Measurements from ENCODE around the gene ARHGAP5. TPM values are rescaled to one million over a fixed set of nuclear protein-coding genes. Genes with fewer than 3 reads are reported as not detected.

Gene ARHGAP5
- total and polyA plus RNA-seq, 9 of the 15 experiments (the other 6 are each of a cell fraction or from before 2014, with no cell fraction given), result 3.1 to 21.8 (median 12.1) TPM

DNA sequence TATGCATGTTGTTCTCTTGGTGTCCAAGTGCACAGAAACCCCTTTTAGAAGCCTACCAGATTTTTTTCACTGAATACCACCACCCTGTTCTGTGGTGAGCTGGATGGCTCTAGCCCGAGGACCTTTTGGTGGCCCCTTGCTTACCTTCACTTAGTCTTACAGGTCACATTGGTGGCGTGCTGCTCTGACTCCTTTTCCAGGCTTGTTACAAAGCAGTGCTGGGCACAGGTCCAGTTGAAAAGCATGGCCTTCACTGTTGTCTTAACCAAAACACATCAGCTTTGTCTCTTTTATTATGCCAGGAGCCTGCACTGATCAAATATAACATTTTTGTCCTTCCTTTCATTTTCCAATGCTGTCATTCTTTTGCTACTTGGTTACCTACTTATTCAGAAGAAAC lies 43.6 kb upstream of the ARHGAP5 start (continued):
- TF ChIP-seq PATZ1 (CRISPR knock-in tag; IDR thresholded peaks at IDR 0.05; ENCODE audit: borderline replicate concordance) (no peak), KLF10 (CRISPR knock-in tag; IDR thresholded peaks at IDR 0.05) (no peak), ZBTB7A (IDR thresholded peaks at IDR 0.05; ENCODE audit: borderline replicate concordance, control insufficient read depth, low read depth, low read length) (no peak), ZNF407 (IDR thresholded peaks at IDR 0.05; ENCODE audit: low read depth) (no peak)

Data from K562 (cell line).